22Rv1 (cell line): ENCODE data around the gene TARP.

Source experiments
- CTCF ChIP-seq: fragments of 450-650 bp; IDR thresholded peaks from 2 replicates; pipeline ENCODE4 v1.5.1; 2017; ENCODE audit warnings: mild to moderate bottlenecking
- ZFX ChIP-seq: fragments of 450-650 bp; IDR thresholded peaks from 2 replicates; pipeline ENCODE4 v1.6.1; 2017; ENCODE audit warnings: antibody characterized with exemption, borderline replicate concordance

DNA sequence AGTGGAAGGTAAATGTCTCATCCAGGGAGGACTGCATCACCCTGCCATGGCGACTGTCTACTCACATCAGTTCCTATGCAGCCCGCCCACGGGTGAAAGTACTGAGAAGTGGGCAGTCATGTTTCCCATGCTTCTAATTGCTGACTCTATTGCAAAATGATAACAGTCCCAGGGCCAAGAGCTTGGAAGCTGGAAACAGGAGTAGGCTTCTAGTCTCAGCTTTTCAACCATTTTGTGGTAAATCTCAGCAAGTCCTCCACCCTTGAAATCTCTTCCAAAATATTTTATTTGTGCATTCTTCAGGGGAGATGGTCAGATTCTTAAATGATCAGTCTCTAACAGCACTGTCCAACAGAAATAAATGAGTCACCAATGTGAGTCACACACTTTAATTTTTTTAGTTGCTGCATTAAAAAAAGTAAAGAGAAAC lies 48.1 kb upstream of the TARP start:
- no peak for TF ChIP-seq CTCF
- no peak for TF ChIP-seq ZFX
